Stomach (tissue), 4 donors: ENCODE results near the gene CTNNA3.

Experiments
- CTCF ChIP-seq, 7 experiments: fragments of 450-650 bp in 4 of 7; fragments of 200-600 bp in 3 of 7; sonication (generic) in 3 of 7; IDR thresholded peaks; one replicate each; pipeline ENCODE4 v1.5.1; 2016 to 2019; ENCODE audit warnings: antibody characterized with exemption in 7 of 7, control low read depth in 2 of 7, mild to moderate bottlenecking in 1 of 7
- POLR2A ChIP-seq, 4 donors: fragments of 450-650 bp; IDR thresholded peaks; one replicate each; pipeline ENCODE4 v1.6.1; 2016; ENCODE audit warnings: antibody characterized with exemption in 4 of 4, control low read depth in 2 of 4, mild to moderate bottlenecking in 1 of 4, moderate library complexity in 1 of 4
- POLR2AphosphoS5 ChIP-seq, 3 donors: sonication (generic); formaldehyde crosslinking; IDR thresholded peaks; one replicate each; pipeline ENCODE4 v1.6.1; 2016; ENCODE audit warnings: antibody characterized with exemption in 3 of 3

- TF ChIP-seq POLR2A (IDR thresholded peaks at IDR 0.05) (no peak), CTCF (IDR thresholded peaks at IDR 0.05) (no peak), POLR2AphosphoS5 (IDR thresholded peaks at IDR 0.05) (no peak)
Observed at GRCh38 chr10:67222934-67223333, 473.1 kb downstream of the CTNNA3 start.
